Right ventricle myocardium superior (tissue), 1 donor: Measurements from ENCODE around the gene DNAJC12. TPM values are rescaled to one million over a fixed set of nuclear protein-coding genes. Genes with fewer than 3 reads are reported as not detected.
"Not testable (repeated sequence)": the region's sequence is repeated elsewhere in the genome, so short reads cannot be mapped to it uniquely, and the experiment has no call there.

Experiments
- ATAC-seq: fragments of 200-7000 bp; cut with Tn5 transposase; one replicate; pipeline ENCODE4 v1.9.1; 2020; ENCODE audit warnings: mild to moderate bottlenecking; ENCODE audit not compliant: poor library complexity
- DNase-seq: peaks from one replicate; pipeline ENCODE4 v3.0.0-alpha.2; 2020
- intact Hi-C: fragments of 100-400 bp; cut with DNase I; formaldehyde crosslinking; loops from one replicate; pipeline ENCODE4 v1.11.2; 2022
- total RNA-seq: library from RNA; stranded (reverse); fragmentation: NEBNext Ultra II Directional; extraction: Animal tissue kit (Norgen Biotek cat#: 25700); gene quantifications from one replicate; pipeline ENCODE4 v1.2.1, GENCODE V29; 2021
- donor health status: DM: no; HTN: yes; CAD: no; lungs with severe emphysema.

The DNAJC12 gene
- total RNA-seq, 1 donor from 2014 or later, result 5.4 TPM

GRCh38 chr10:67849331-67850011 lies 11.5 kb upstream of the DNAJC12 start:
- ATAC-seq, result peak; percentile 99
- intact Hi-C loops, result no loop called here

GRCh38 chr10:67843284-67843683 lies 5.3 kb upstream of the DNAJC12 start:
- intact Hi-C loops, result no loop called here
- ATAC-seq (no peak), DNase-seq (no peak)

More at GRCh38 chr10:67849331-67850011, 11.5 kb upstream of the DNAJC12 start:
- DNase-seq, result peak; percentile 99

- ATAC-seq (no peak), DNase-seq (no peak)
- intact Hi-C loops, result no loop called here
These were observed 3.7 kb upstream of the DNAJC12 start for GRCh38 chr10:67841737-67842136.

- intact Hi-C loops, result no loop called here
- DNase-seq, result no peak
- ATAC-seq, result no peak
These were observed 2.0 kb upstream of the DNAJC12 start for GRCh38 chr10:67839951-67840350.

- DNase-seq, intact Hi-C loops, ATAC-seq: not testable (repeated sequence)
These were observed 1.5 kb upstream of the DNAJC12 start for GRCh38 chr10:67839511-67839910.

- no peak for ATAC-seq
- intact Hi-C loops, result no loop called here
- no peak for DNase-seq
These were observed 1.0 kb downstream of the DNAJC12 start for GRCh38 chr10:67836972-67837371.

- ATAC-seq (no peak), DNase-seq (no peak)
- intact Hi-C loops, result no loop called here
These were observed 1.5 kb downstream of the DNAJC12 start for GRCh38 chr10:67836488-67836887.

- DNase-seq, intact Hi-C loops, ATAC-seq: not testable (repeated sequence)
These were observed 2.2 kb downstream of the DNAJC12 start for GRCh38 chr10:67835541-67836394.

GRCh38 chr10:67834375-67834774 lies 3.6 kb downstream of the DNAJC12 start:
- DNase-seq (no peak), ATAC-seq (no peak)
- intact Hi-C loops, result no loop called here

- no peak for ATAC-seq
- intact Hi-C loops, result no loop called here
These were observed 10.2 kb downstream of the DNAJC12 start for GRCh38 chr10:67827811-67828210.

GRCh38 chr10:67819768-67820204 lies 18.2 kb downstream of the DNAJC12 start:
- intact Hi-C loops, result no loop called here
- ATAC-seq (no peak), DNase-seq (no peak)

More at GRCh38 chr10:67827811-67828210, 10.2 kb downstream of the DNAJC12 start:
- DNase-seq, result no peak

GRCh38 chr10:67818323-67818722 lies 19.7 kb downstream of the DNAJC12 start:
- DNase-seq, result no peak
- intact Hi-C loops, result no loop called here
- no peak for ATAC-seq

- DNase-seq (no peak), ATAC-seq (peak; percentile 55)
- intact Hi-C loops, result no loop called here
These were observed 21.3 kb downstream of the DNAJC12 start for GRCh38 chr10:67816719-67817118.

GRCh38 chr10:67815571-67816059 lies 22.4 kb downstream of the DNAJC12 start:
- no peak for ATAC-seq
- DNase-seq, result no peak
- intact Hi-C loops, result no loop called here

GRCh38 chr10:67812007-67812406 lies 26.0 kb downstream of the DNAJC12 start:
- intact Hi-C loops, result no loop called here
- ATAC-seq (no peak), DNase-seq (no peak)

GRCh38 chr10:67809107-67809506 lies 28.9 kb downstream of the DNAJC12 start:
- intact Hi-C loops, result no loop called here
- ATAC-seq (no peak), DNase-seq (no peak)

GRCh38 chr10:67808704-67809103 lies 29.3 kb downstream of the DNAJC12 start:
- ATAC-seq (no peak), DNase-seq (no peak)
- intact Hi-C loops, result no loop called here

- DNase-seq (no peak), ATAC-seq (no peak)
- intact Hi-C loops, result no loop called here
These were observed 30.0 kb downstream of the DNAJC12 start for GRCh38 chr10:67807855-67808456.

- no peak for ATAC-seq
- intact Hi-C loops, result no loop called here
- no peak for DNase-seq
These were observed 33.7 kb downstream of the DNAJC12 start for GRCh38 chr10:67804395-67804678.
